Stimulated activated naive CD4-positive, alpha-beta T cell treated with Interleukin-2 at 50 U/mL for 16 hours (primary cell): ENCODE data around the gene PCDHB8.
A peak's percentile ranks its signal among the peaks of the same experiment; 100 is the strongest.
"Not testable (repeated sequence)": the region's sequence is repeated elsewhere in the genome, so short reads cannot be mapped to it uniquely, and the experiment has no call there.

Experiments
- DNase-seq: peaks from one replicate; lab custom pipeline; 2025; lab: John Stamatoyannopoulos, UW

The PCDHB8 gene

DNA sequence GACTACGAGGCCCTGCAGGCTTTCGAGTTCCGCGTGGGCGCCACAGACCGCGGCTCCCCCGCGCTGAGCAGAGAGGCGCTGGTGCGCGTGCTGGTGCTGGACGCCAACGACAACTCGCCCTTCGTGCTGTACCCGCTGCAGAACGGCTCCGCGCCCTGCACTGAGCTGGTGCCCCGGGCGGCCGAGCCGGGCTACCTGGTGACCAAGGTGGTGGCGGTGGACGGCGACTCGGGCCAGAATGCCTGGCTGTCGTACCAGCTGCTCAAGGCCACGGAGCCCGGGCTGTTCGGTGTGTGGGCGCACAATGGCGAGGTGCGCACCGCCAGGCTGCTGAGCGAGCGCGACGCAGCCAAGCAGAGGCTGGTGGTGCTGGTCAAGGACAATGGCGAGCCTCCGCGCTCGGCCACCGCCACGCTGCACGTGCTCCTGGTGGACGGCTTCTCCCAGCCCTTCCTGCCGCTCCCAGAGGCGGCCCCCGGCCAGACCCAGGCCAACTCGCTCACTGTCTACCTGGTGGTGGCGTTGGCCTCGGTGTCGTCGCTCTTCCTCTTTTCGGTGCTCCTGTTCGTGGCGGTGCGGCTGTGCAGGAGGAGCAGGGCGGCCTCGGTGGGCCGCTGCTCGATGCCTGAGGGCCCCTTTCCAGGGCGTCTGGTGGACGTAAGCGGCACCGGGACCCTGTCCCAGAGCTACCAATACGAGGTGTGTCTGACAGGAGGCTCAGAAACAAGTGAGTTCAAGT lies 6.7 kb downstream of the PCDHB8 start:
- DNase-seq: not testable (repeated sequence)

DNA sequence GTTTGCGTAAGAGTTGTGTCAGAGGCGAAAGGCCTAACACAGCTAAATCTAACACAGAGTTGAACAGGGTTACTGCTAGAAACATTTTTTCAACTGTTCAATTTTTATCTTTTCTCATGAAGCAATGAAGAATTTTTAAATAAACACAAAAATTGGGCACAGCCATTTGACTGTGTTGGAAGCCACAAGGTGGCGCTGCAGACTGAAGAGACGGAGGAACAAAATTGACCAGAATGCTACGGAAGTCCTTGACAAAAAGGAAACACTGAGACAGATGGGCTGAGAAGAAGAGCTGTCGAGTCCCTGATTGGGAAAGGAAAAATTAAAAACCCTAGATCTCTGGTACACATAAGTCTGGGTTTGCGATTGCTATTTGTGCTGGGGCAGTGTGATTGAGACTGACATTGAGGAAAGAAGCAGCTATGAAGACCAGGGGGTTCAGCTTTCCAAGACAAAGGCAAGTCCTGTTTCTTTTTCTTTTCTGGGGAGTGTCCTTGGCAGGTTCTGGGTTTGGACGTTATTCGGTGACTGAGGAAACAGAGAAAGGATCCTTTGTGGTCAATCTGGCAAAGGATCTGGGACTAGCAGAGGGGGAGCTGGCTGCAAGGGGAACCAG lies 9.4 kb downstream of the PCDHB8 start, which contains the start of gene PCDHB9:
Gene PCDHB9 (plus strand): TSS at position 265 of the 616 bp plus-strand sequence. CDS start 158 bp downstream, at position 423.
- DNase-seq: peak; percentile 17

GRCh38 chr5:141188682-141189081 lies 11.1 kb downstream of the PCDHB8 start:
- DNase-seq: not testable (repeated sequence)

GRCh38 chr5:141189131-141189530 lies 11.5 kb downstream of the PCDHB8 start:
- not testable (repeated sequence) for DNase-seq

DNA sequence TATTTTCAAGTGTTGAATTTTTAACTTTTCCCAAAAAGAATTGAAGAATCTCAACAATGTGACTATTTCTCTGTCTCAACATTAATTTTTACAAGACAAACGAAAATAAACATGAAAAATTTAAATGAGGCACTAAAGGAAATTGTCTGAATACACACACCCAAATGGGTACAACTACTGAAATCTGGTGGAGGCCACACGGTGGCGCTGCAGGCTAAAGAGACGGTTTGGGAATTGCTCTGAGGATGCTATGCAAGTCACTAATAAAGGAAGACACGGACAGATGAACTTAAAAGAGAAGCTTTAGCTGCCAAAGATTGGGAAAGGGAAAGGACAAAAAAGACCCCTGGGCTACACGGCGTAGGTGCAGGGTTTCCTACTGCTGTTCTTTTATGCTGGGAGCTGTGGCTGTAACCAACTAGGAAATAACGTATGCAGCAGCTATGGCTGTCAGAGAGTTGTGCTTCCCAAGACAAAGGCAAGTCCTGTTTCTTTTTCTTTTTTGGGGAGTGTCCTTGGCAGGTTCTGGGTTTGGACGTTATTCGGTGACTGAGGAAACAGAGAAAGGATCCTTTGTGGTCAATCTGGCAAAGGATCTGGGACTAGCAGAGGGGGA lies 14.6 kb downstream of the PCDHB8 start, which contains the start of gene PCDHB10:
Gene PCDHB10 (plus strand): TSS at position 244 of the 616 bp plus-strand sequence. CDS start 200 bp downstream, at position 444.
- no peak for DNase-seq

DNA sequence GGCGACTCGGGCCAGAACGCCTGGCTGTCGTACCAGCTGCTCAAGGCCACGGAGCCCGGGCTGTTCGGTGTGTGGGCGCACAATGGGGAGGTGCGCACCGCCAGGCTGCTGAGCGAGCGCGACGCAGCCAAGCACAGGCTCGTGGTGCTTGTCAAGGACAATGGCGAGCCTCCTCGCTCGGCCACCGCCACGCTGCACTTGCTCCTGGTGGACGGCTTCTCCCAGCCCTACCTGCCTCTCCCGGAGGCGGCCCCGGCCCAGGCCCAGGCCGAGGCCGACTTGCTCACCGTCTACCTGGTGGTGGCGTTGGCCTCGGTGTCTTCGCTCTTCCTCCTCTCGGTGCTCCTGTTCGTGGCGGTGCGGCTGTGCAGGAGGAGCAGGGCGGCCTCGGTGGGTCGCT lies 16.7 kb downstream of the PCDHB8 start:
- DNase-seq: not testable (repeated sequence)

- no peak for DNase-seq
Observed at GRCh38 chr5:141196363-141196762, 18.8 kb downstream of the PCDHB8 start.

- no peak for DNase-seq
Observed at GRCh38 chr5:141199359-141200235, 22.0 kb downstream of the PCDHB8 start, which contains the start of gene PCDHB11. TSS of gene PCDHB11 (plus strand) at chr5:141199627. CDS start at chr5:141199775, 148 bp downstream.

GRCh38 chr5:141201126-141201525 lies 23.5 kb downstream of the PCDHB8 start:
- DNase-seq: not testable (repeated sequence)

- DNase-seq: not testable (repeated sequence)
Observed at GRCh38 chr5:141201646-141202045, 24.1 kb downstream of the PCDHB8 start.

DNA sequence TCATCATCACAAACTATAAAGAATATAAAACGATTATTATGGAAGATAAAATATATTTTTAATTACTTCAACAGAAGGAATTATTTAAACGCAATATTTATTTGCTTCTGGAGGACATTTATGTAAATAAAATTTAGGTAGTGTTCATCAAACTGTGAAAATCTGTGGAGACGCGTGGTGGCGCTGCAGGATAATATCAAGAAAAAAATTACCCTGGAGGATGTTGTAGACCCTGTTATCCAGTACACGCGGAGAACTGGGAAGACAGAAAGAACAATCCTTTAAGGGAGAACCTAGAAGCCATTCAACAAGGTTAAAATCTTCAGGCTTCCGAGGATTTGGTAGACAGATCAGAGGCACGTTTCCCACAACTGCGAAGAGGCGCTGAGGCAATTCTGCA lies 30.9 kb downstream of the PCDHB8 start, which contains the start of gene PCDHB12:
Gene PCDHB12 (plus strand): TSS at position 242 of the 400 bp plus-strand sequence. CDS start 189 bp downstream, outside the sequence.
- no peak for DNase-seq

DNA sequence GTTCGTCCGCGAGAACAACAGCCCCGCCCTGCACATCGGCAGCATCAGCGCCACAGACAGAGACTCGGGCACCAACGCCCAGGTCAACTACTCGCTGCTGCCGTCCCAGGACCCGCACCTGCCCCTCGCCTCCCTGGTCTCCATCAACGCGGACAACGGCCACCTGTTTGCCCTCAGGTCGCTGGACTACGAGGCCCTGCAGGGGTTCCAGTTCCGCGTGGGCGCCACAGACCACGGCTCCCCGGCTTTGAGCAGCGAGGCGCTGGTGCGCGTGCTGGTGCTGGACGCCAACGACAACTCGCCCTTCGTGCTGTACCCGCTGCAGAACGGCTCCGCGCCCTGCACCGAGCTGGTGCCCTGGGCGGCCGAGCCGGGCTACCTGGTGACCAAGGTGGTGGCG lies 32.7 kb downstream of the PCDHB8 start:
- not testable (repeated sequence) for DNase-seq

DNA sequence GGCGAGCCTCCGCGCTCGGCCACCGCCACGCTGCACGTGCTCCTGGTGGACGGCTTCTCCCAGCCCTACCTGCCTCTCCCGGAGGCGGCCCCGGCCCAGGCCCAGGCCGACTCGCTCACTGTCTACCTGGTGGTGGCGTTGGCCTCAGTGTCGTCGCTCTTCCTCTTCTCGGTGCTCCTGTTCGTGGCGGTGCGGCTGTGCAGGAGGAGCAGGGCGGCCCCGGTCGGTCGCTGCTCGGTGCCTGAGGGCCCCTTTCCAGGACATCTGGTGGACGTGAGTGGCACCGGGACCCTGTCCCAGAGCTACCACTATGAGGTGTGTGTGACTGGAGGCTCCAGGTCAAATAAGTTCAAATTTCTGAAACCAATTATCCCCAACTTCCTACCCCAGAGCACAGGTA lies 33.3 kb downstream of the PCDHB8 start:
- not testable (repeated sequence) for DNase-seq

- not testable (repeated sequence) for DNase-seq
Observed at GRCh38 chr5:141213656-141214339, 36.2 kb downstream of the PCDHB8 start, which contains the start of gene PCDHB13. TSS of gene PCDHB13 (plus strand) at chr5:141213919. CDS start at chr5:141214124, 205 bp downstream.

DNA sequence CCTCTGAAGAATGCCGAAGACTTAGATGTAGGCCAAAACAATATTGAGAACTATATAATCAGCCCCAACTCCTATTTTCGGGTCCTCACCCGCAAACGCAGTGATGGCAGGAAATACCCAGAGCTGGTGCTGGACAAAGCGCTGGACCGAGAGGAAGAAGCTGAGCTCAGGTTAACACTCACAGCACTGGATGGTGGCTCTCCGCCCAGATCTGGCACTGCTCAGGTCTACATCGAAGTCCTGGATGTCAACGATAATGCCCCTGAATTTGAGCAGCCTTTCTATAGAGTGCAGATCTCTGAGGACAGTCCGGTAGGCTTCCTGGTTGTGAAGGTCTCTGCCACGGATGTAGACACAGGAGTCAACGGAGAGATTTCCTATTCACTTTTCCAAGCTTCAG lies 37.0 kb downstream of the PCDHB8 start:
- not testable (repeated sequence) for DNase-seq

DNA sequence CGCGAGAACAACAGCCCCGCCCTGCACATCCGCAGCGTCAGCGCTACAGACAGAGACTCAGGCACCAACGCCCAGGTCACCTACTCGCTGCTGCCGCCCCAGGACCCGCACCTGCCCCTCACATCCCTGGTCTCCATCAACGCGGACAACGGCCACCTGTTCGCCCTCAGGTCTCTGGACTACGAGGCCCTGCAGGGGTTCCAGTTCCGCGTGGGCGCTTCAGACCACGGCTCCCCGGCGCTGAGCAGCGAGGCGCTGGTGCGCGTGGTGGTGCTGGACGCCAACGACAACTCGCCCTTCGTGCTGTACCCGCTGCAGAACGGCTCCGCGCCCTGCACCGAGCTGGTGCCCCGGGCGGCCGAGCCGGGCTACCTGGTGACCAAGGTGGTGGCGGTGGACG lies 37.9 kb downstream of the PCDHB8 start:
- DNase-seq: not testable (repeated sequence)

GRCh38 chr5:141216035-141216434 lies 38.4 kb downstream of the PCDHB8 start:
- DNase-seq: not testable (repeated sequence)

GRCh38 chr5:141223112-141223783 lies 45.7 kb downstream of the PCDHB8 start, which contains the start of gene PCDHB14:
TSS of gene PCDHB14 (plus strand) at chr5:141223343. CDS start at chr5:141223506, 163 bp downstream.
- no peak for DNase-seq

GRCh38 chr5:141224844-141225243 lies 47.3 kb downstream of the PCDHB8 start:
- not testable (repeated sequence) for DNase-seq

- not testable (repeated sequence) for DNase-seq
Observed at GRCh38 chr5:141225421-141225820, 47.8 kb downstream of the PCDHB8 start.
